HepG2 (cell line): ENCODE measurements around the gene CDC34. TPM values are rescaled to one million over a fixed set of nuclear protein-coding genes. Genes with fewer than 3 reads are reported as not detected.
A peak's percentile ranks its signal among the peaks of the same experiment; 100 is the strongest.

Experiments used
- ETV6 ChIP-seq: sonication (generic); formaldehyde crosslinking; conservative IDR thresholded peaks from 2 replicates; pipeline ENCODE4 v1.4.0; 2020; ENCODE audit warnings: missing genetic modification reagents
- GFI1 ChIP-seq: sonication (generic); formaldehyde crosslinking; IDR thresholded peaks from 2 replicates; pipeline ENCODE4 v1.5.0; 2020; ENCODE audit warnings: missing genetic modification reagents, mild to moderate bottlenecking, borderline replicate concordance
- REST ChIP-seq, 2 experiments: IDR thresholded peaks; 2 replicates each; pipeline ENCODE4 v1.6.1; 2011 to 2012; ENCODE audit warnings: low read length in 2 of 2, borderline replicate concordance in 1 of 2, low read depth in 1 of 2, mild to moderate bottlenecking in 1 of 2, moderate library complexity in 1 of 2
- SMARCE1 ChIP-seq: fragments of 450-650 bp; IDR thresholded peaks from 2 replicates; pipeline ENCODE4 v1.6.1; 2017; ENCODE audit warnings: borderline replicate concordance
- SRSF1 ChIP-seq: fragments of 200-400 bp; formaldehyde crosslinking; optimal IDR thresholded peaks from 2 replicates; pipeline ENCODE3; 2017; ENCODE audit warnings: mild to moderate bottlenecking, low read depth, low read length, moderate library complexity
- THAP7 ChIP-seq: sonication (generic); formaldehyde crosslinking; IDR thresholded peaks from 2 replicates; pipeline ENCODE4 v1.8.1; 2023; ENCODE audit warnings: mild to moderate bottlenecking, missing genetic modification reagents
- THYN1 ChIP-seq: sonication (generic); formaldehyde crosslinking; IDR thresholded peaks from 2 replicates; pipeline ENCODE4 v1.8.1; 2023; ENCODE audit warnings: low read depth, mild to moderate bottlenecking, moderate library complexity, missing genetic modification reagents, borderline replicate concordance
- ZC3H13 ChIP-seq: sonication (generic); formaldehyde crosslinking; IDR thresholded peaks from 2 replicates; pipeline ENCODE4 v1.8.1; 2023; ENCODE audit warnings: mild to moderate bottlenecking, missing genetic modification reagents, moderate library complexity
- ZMYM2 ChIP-seq: sonication (generic); formaldehyde crosslinking; IDR thresholded peaks from 2 replicates; pipeline ENCODE4 v1.8.0; 2022; ENCODE audit warnings: mild to moderate bottlenecking, missing genetic modification reagents
- ZNF329 ChIP-seq: sonication (generic); formaldehyde crosslinking; IDR thresholded peaks from 2 replicates; pipeline ENCODE4 v1.9.0; 2021; ENCODE audit warnings: low read depth, mild to moderate bottlenecking, missing genetic modification reagents
- ZNF782 ChIP-seq: sonication (generic); formaldehyde crosslinking; IDR thresholded peaks from 2 replicates; pipeline ENCODE4 v1.4.0; 2020; ENCODE audit warnings: missing genetic modification reagents, mild to moderate bottlenecking, borderline replicate concordance
- ZNF878 ChIP-seq: sonication (generic); formaldehyde crosslinking; IDR thresholded peaks from 2 replicates; pipeline ENCODE4 v1.8.1; 2023; ENCODE audit warnings: mild to moderate bottlenecking, missing genetic modification reagents, moderate library complexity
- polyA plus RNA-seq, 8 experiments: library from polyadenylated mRNA; depleted of rRNA in 3 of 8; stranded (reverse) in 7 of 8; unstranded in 1 of 8; fragments of >200 nt; fragmentation: Illumina TruSeq in 4 of 8; extraction: Trizol in 4 of 8; gene quantifications; 2 replicates each; pipeline versions ENCODE4 v1.2.1 to v1.2.3, GENCODE V29; 2011 to 2016; ENCODE audit warnings: low read depth in 4 of 8, missing spikeins in 1 of 8, mixed read lengths in 1 of 8; ENCODE audit not compliant: insufficient read depth in 1 of 8
- total RNA-seq, 5 experiments: library from RNA; depleted of rRNA; stranded (reverse); fragments of >200 nt; fragmentation: Illumina TruSeq; extraction: Trizol; gene quantifications; 2 replicates each; pipeline ENCODE4 v1.2.3, GENCODE V29; 2016; ENCODE audit warnings: low read depth in 1 of 5
- TF ChIP-seq, protein P1 (sequence below): sonication (generic); formaldehyde crosslinking; IDR thresholded peaks from 2 replicates; pipeline ENCODE4 v1.4.0; 2020; ENCODE audit warnings: missing genetic modification reagents
- TF ChIP-seq, protein P2 (sequence below): fragments of 450-650 bp; IDR thresholded peaks from 2 replicates; pipeline ENCODE4 v1.6.1; 2016

The CDC34 gene
- total and polyA plus RNA-seq, 2 of the 13 experiments (the other 11 are each of a cell fraction or from before 2014, with no cell fraction given), result 138 to 150 TPM

DNA sequence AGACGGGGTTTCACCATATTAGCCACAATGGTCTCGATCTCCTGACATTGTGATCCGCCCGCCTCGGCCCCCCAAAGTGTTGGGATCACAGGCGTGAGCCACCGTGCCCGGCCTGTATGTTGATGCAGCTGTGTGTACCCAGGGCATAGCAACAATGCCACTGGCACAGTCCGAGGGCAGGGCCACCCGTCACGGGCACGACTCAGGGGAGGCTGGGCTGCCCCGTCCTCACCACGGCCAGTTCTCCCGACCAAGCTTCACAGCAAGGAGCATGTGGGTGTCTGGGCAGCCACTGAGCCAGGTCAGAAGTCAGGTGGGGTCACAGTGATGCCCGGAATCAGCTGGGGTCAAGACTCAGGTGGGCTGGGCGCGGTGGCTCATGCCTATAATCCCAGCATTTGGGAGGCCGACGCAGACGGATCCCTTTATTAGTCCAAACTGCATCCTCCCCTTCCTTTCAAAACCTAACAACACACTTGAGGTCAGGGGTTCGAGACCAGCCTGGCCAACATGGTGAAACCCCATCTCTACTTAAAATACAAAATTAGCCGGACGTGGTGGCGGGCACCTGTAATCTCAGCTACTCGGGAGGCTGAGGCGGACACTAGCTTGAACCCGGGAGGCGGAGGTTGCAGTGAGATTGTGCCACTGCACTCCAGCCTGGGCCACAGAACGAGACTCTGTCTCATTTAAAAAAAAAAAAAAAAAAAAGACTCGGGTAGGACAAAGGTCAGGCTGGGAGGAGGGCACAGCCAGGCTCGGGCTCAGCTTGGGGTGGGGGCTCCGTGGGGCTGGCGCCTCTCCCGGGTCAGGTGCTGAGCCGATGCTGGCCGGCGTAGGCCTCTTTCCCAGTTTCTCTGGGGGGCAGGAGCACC is 1.2 kb upstream of the CDC34 start (continued):
- TF ChIP-seq, protein P1, sequence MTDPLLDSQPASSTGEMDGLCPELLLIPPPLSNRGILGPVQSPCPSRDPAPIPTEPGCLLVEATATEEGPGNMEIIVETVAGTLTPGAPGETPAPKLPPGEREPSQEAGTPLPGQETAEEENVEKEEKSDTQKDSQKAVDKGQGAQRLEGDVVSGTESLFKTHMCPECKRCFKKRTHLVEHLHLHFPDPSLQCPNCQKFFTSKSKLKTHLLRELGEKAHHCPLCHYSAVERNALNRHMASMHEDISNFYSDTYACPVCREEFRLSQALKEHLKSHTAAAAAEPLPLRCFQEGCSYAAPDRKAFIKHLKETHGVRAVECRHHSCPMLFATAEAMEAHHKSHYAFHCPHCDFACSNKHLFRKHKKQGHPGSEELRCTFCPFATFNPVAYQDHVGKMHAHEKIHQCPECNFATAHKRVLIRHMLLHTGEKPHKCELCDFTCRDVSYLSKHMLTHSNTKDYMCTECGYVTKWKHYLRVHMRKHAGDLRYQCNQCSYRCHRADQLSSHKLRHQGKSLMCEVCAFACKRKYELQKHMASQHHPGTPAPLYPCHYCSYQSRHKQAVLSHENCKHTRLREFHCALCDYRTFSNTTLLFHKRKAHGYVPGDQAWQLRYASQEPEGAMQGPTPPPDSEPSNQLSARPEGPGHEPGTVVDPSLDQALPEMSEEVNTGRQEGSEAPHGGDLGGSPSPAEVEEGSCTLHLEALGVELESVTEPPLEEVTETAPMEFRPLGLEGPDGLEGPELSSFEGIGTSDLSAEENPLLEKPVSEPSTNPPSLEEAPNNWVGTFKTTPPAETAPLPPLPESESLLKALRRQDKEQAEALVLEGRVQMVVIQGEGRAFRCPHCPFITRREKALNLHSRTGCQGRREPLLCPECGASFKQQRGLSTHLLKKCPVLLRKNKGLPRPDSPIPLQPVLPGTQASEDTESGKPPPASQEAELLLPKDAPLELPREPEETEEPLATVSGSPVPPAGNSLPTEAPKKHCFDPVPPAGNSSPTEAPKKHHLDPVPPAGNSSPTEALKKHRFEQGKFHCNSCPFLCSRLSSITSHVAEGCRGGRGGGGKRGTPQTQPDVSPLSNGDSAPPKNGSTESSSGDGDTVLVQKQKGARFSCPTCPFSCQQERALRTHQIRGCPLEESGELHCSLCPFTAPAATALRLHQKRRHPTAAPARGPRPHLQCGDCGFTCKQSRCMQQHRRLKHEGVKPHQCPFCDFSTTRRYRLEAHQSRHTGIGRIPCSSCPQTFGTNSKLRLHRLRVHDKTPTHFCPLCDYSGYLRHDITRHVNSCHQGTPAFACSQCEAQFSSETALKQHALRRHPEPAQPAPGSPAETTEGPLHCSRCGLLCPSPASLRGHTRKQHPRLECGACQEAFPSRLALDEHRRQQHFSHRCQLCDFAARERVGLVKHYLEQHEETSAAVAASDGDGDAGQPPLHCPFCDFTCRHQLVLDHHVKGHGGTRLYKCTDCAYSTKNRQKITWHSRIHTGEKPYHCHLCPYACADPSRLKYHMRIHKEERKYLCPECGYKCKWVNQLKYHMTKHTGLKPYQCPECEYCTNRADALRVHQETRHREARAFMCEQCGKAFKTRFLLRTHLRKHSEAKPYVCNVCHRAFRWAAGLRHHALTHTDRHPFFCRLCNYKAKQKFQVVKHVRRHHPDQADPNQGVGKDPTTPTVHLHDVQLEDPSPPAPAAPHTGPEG, result no peak
- TF ChIP-seq ETV6 (no peak), SMARCE1 (no peak), THAP7 (CRISPR knock-in tag) (no peak), ZC3H13 (0 out of 2 replicates have a peak, but pooled peaks have one; percentile 7), ZNF329 (CRISPR knock-in tag) (0 out of 2 replicates have a peak, but pooled peaks have one; percentile 31), THYN1 (CRISPR knock-in tag) (no peak), ZNF878 (CRISPR knock-in tag) (no peak), SRSF1 (peak; percentile 61), ZMYM2 (CRISPR knock-in tag) (peak; percentile 64; the same call in 1 of the 2 replicates), GFI1 (CRISPR knock-in tag) (0 out of 2 replicates have a peak, but pooled peaks have one; percentile 29), ZNF782 (CRISPR knock-in tag) (0 out of 2 replicates have a peak, but pooled peaks have one; percentile 39), REST (IDR thresholded peaks at IDR 0.05; ENCODE audit: borderline replicate concordance in 1 of 2, low read depth in 1 of 2, low read length in 2 of 2) (no peak)
- TF ChIP-seq, protein P2, sequence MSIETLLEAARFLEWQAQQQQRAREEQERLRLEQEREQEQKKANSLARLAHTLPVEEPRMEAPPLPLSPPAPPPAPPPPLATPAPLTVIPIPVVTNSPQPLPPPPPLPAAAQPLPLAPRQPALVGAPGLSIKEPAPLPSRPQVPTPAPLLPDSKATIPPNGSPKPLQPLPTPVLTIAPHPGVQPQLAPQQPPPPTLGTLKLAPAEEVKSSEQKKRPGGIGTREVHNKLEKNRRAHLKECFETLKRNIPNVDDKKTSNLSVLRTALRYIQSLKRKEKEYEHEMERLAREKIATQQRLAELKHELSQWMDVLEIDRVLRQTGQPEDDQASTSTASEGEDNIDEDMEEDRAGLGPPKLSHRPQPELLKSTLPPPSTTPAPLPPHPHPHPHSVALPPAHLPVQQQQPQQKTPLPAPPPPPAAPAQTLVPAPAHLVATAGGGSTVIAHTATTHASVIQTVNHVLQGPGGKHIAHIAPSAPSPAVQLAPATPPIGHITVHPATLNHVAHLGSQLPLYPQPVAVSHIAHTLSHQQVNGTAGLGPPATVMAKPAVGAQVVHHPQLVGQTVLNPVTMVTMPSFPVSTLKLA, result no peak
